GM21529 (cell line): ENCODE data around the gene FAR1.
A peak's percentile ranks its signal among the peaks of the same experiment; 100 is the strongest.

Experiments
- ATAC-seq: cut with Tn5 transposase; IDR thresholded peaks from one replicate; pipeline ENCODE4 v1.9.1; 2021; ENCODE audit not compliant: unreplicated experiment

The FAR1 gene

GRCh38 chr11:13669544-13670488 lies 1.3 kb downstream of the FAR1 start:
- no peak for ATAC-seq

GRCh38 chr11:13672576-13673210 lies 4.2 kb downstream of the FAR1 start:
- no peak for ATAC-seq

GRCh38 chr11:13674799-13675509 lies 6.5 kb downstream of the FAR1 start:
- ATAC-seq = no peak

GRCh38 chr11:13676576-13676975 lies 8.1 kb downstream of the FAR1 start:
- ATAC-seq = no peak

GRCh38 chr11:13679768-13680167 lies 11.3 kb downstream of the FAR1 start:
- no peak for ATAC-seq

GRCh38 chr11:13680501-13681264 lies 12.2 kb downstream of the FAR1 start:
- peak; percentile 89 for ATAC-seq

GRCh38 chr11:13681446-13681845 lies 13.0 kb downstream of the FAR1 start:
- ATAC-seq = no peak

- no peak for ATAC-seq
Measured at GRCh38 chr11:13682212-13682611, 13.7 kb downstream of the FAR1 start.

- ATAC-seq = no peak
Measured at GRCh38 chr11:13685461-13686108, 17.1 kb downstream of the FAR1 start.

GRCh38 chr11:13686776-13687175 lies 18.3 kb downstream of the FAR1 start:
- ATAC-seq = no peak

GRCh38 chr11:13687271-13687670 lies 18.8 kb downstream of the FAR1 start:
- ATAC-seq = no peak

- ATAC-seq = no peak
Measured at GRCh38 chr11:13691286-13691899, 22.9 kb downstream of the FAR1 start.

- no peak for ATAC-seq
Measured at GRCh38 chr11:13692172-13692571, 23.7 kb downstream of the FAR1 start.

GRCh38 chr11:13694115-13694514 lies 25.6 kb downstream of the FAR1 start:
- ATAC-seq = no peak

- no peak for ATAC-seq
Measured at GRCh38 chr11:13695886-13696285, 27.4 kb downstream of the FAR1 start.

GRCh38 chr11:13697710-13698109 lies 29.2 kb downstream of the FAR1 start:
- no peak for ATAC-seq

GRCh38 chr11:13698132-13698531 lies 29.7 kb downstream of the FAR1 start:
- ATAC-seq = no peak

- no peak for ATAC-seq
Measured at GRCh38 chr11:13699041-13699440, 30.6 kb downstream of the FAR1 start.

- ATAC-seq = no peak
Measured at GRCh38 chr11:13699870-13700269, 31.4 kb downstream of the FAR1 start.

GRCh38 chr11:13701506-13701905 lies 33.0 kb downstream of the FAR1 start:
- ATAC-seq = no peak
